SU-DHL-6 (cell line): ENCODE data around the gene KRT23.

Experiments used
- H2AFZ ChIP-seq: fragments of 200-600 bp; sonication (generic); 2 replicates; pipeline ENCODE4 v1.6.1; 2014; ENCODE audit warnings: low read depth, mild to moderate bottlenecking, moderate library complexity, mixed read lengths, antibody characterized with exemption, low read length; ENCODE audit not compliant: severe bottlenecking
- H3F3A ChIP-seq: fragments of 200-600 bp; shearing (Covaris generic); 2 replicates; pipeline ENCODE4 v1.6.0; 2016; ENCODE audit warnings: antibody characterized with exemption, mild to moderate bottlenecking; ENCODE audit not compliant: insufficient read depth
- H3K27ac ChIP-seq: fragments of 200-600 bp; sonication (generic); 2 replicates; pipeline ENCODE4 v1.5.1; 2016; ENCODE audit warnings: low read depth, mild to moderate bottlenecking, low read length, moderate library complexity, mixed read lengths
- H3K27me3 ChIP-seq: fragments of 200-600 bp; sonication (generic), shearing (Covaris generic); 2 replicates; pipeline ENCODE4 v1.6.0; 2014; ENCODE audit warnings: mild to moderate bottlenecking, low read length
- H3K36me3 ChIP-seq: fragments of 200-600 bp; sonication (generic); 2 replicates; pipeline ENCODE4 v1.6.1; 2014; ENCODE audit warnings: mild to moderate bottlenecking, low read length, mixed read lengths
- H3K4me2 ChIP-seq: fragments of 300-600, 200-600 bp; shearing (Covaris generic), sonication (generic); 2 replicates; pipeline ENCODE4 v1.6.0; 2014; ENCODE audit warnings: low read length, low read depth, mild to moderate bottlenecking; ENCODE audit not compliant: poor library complexity, severe bottlenecking
- H3K4me3 ChIP-seq: fragments of 200-600 bp; sonication (generic); 2 replicates; pipeline ENCODE4 v1.5.1; 2014; ENCODE audit warnings: antibody characterized with exemption, low read length, mild to moderate bottlenecking, mixed read lengths; ENCODE audit not compliant: insufficient read depth, poor library complexity, severe bottlenecking
- H3K79me2 ChIP-seq: fragments of 200-600 bp; sonication (generic); 2 replicates; pipeline ENCODE4 v1.6.1; 2014; ENCODE audit warnings: mild to moderate bottlenecking, low read length, moderate library complexity; ENCODE audit not compliant: insufficient read depth
- H3K9ac ChIP-seq: fragments of 200-600 bp; sonication (generic); 2 replicates; pipeline ENCODE4 v1.7.0; 2014; ENCODE audit warnings: mild to moderate bottlenecking, low read length
- H3K9me2 ChIP-seq: fragments of 200-600 bp; sonication (generic); replicated peaks from 2 replicates; pipeline ENCODE4 v1.6.1; 2014; ENCODE audit warnings: low read length; ENCODE audit not compliant: insufficient read depth
- H3K9me3 ChIP-seq: fragments of 200-600 bp; sonication (generic); 2 replicates; pipeline ENCODE4 v1.6.1; 2014; ENCODE audit warnings: low read length, mixed read lengths; ENCODE audit not compliant: insufficient read depth
- H4K20me1 ChIP-seq: fragments of 200-600 bp; sonication (generic); 2 replicates; pipeline ENCODE4 v1.6.1; 2014; ENCODE audit warnings: low read depth, mild to moderate bottlenecking, antibody characterized with exemption, low read length, moderate library complexity, mixed read lengths
- EZH2phosphoT487 ChIP-seq: fragments of 200-600 bp; sonication (generic), shearing (Covaris generic); conservative IDR thresholded peaks from 2 replicates; pipeline ENCODE4 v1.6.1; 2018; ENCODE audit warnings: mild to moderate bottlenecking, antibody characterized with exemption, low read length, moderate library complexity, mixed read lengths
- TF ChIP-seq, protein P1 (sequence below): fragments of 200-600 bp; sonication (generic); IDR thresholded peaks from one replicate; pipeline ENCODE4 v1.5.1; 2017; ENCODE audit warnings: antibody characterized with exemption, mild to moderate bottlenecking, low read length, moderate library complexity; ENCODE audit not compliant: insufficient read depth, poor library complexity, severe bottlenecking

KRT23 gene

DNA sequence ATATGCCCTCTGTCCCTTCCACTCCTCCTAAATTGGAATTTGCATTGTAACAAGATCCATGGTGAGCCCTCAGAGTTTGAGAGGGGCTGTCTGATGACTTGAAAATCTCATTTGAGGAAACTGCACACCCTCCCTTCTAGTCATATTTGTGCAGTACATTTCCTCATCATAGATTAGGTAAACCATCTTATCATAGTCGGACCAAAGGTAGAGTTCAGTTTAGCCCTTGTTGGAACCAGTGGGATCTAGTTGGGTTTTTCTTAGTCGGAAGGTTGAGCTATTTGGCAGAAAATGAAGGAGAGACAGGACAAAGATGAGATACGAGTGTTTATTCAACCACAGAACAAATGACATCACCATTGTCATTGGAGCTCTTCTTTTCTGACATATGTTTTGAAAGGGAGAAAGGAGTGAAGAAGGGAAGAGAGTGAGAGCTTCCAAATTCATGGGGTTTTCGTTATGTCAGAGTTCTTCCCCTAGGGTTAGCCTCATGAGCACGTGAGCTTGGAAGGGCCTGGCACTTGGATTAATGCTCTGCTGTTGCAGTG, 36.6 kb downstream of the KRT23 start:
- no peak overlapping the region for H3K9ac ChIP-seq
- H3K79me2 ChIP-seq, result no peaks in the 10 kb centered on the region
- H3K4me3 ChIP-seq, result no peak overlapping the region
- TF ChIP-seq EZH2phosphoT487, result no peak
- TF ChIP-seq, protein P1, sequence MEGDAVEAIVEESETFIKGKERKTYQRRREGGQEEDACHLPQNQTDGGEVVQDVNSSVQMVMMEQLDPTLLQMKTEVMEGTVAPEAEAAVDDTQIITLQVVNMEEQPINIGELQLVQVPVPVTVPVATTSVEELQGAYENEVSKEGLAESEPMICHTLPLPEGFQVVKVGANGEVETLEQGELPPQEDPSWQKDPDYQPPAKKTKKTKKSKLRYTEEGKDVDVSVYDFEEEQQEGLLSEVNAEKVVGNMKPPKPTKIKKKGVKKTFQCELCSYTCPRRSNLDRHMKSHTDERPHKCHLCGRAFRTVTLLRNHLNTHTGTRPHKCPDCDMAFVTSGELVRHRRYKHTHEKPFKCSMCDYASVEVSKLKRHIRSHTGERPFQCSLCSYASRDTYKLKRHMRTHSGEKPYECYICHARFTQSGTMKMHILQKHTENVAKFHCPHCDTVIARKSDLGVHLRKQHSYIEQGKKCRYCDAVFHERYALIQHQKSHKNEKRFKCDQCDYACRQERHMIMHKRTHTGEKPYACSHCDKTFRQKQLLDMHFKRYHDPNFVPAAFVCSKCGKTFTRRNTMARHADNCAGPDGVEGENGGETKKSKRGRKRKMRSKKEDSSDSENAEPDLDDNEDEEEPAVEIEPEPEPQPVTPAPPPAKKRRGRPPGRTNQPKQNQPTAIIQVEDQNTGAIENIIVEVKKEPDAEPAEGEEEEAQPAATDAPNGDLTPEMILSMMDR, result no peak
- no peaks in the 10 kb centered on the region for H3K36me3 ChIP-seq
- H3K9me2 ChIP-seq, result no peaks in the 10 kb centered on the region
- no peaks in the 10 kb centered on the region for H3F3A ChIP-seq
- no peak overlapping the region for H2AFZ ChIP-seq
- H3K4me2 ChIP-seq, result no peak overlapping the region
- H3K27me3 ChIP-seq, result no peaks in the 10 kb centered on the region
- no peak overlapping the region for H3K27ac ChIP-seq
- no peaks in the 10 kb centered on the region for H3K9me3 ChIP-seq
- no peaks in the 10 kb centered on the region for H4K20me1 ChIP-seq

DNA sequence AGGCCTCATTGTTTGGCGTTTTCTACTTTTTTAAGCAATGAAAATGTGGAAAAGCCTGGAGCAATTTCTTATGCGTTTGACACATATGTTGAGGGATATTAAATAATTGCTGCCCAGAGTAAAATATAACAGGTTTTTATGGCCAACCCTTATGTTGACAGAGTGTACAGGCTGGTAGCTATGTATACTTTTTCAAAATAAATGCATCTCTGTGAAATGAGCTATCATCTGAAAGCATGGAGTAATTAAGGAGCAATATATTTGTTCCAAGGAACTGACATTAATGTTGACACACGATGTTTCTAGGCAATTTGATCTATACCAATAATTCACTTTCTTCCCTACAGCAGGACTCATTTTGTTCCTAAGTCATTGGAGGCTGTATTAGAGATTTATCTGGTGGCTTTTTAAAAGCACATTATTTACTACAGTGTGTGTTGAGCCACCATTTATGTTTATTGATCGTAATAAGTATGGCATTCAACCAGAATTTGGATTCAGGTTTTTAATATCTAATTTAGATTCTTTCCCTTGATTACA, 40.5 kb downstream of the KRT23 start:
- H3K79me2 ChIP-seq, result no peaks in the 10 kb centered on the region
- H4K20me1 ChIP-seq, result no peaks in the 10 kb centered on the region
- TF ChIP-seq, protein P1, result no peak
- no peak for TF ChIP-seq EZH2phosphoT487
- H2AFZ ChIP-seq, result no peak overlapping the region
- H3K27ac ChIP-seq, result no peak overlapping the region
- no peak overlapping the region for H3K4me2 ChIP-seq
- H3K36me3 ChIP-seq, result no peaks in the 10 kb centered on the region
- H3K9ac ChIP-seq, result no peak overlapping the region
- H3K4me3 ChIP-seq, result no peak overlapping the region
- no peaks in the 10 kb centered on the region for H3K9me3 ChIP-seq
- H3K9me2 ChIP-seq, result no peaks in the 10 kb centered on the region
- H3K27me3 ChIP-seq, result no peaks in the 10 kb centered on the region
- no peaks in the 10 kb centered on the region for H3F3A ChIP-seq

DNA sequence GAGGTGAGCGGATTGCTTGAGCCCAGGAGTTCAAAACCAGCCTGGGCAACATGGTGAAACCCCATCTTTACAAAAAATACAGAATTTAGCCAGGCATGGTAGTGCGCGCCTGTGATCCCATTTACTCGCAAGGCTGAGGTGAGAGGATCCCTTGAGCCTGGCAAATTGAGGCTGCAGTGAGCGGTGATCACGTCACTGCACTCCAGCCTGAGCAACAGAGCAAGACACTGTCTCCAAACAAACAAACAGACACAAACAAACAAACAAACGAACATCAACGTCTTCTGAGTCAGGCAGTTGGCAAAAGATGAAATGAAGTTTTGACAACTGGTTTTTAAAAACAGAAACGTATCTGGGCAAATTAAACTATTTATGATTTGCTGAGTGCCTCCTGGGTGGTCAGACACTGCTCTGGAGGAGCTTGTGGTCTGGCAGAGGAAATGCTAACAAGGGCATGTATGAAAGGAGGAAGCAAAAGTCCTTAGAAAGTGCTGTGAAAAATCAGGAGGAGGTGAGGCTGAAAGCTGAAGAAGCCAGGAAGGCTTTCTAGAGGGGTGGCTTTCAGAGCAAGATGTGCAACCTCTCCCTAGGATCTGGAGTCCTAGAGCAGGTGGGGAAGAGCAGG, 42.2 kb downstream of the KRT23 start:
- Histone ChIP-seq H3F3A (no peaks in the 10 kb centered on the region), H3K4me3 (no peak overlapping the region), H3K9ac (no peak overlapping the region), H3K9me3 (no peaks in the 10 kb centered on the region), H3K4me2 (no peak overlapping the region), H4K20me1 (no peaks in the 10 kb centered on the region), H3K79me2 (no peaks in the 10 kb centered on the region), H3K27me3 (no peaks in the 10 kb centered on the region), H2AFZ (no peak overlapping the region), H3K36me3 (no peaks in the 10 kb centered on the region), H3K9me2 (no peaks in the 10 kb centered on the region), H3K27ac (no peak overlapping the region)
- TF ChIP-seq, protein P1, result no peak
- no peak for TF ChIP-seq EZH2phosphoT487
